HEK293T (cell line): ENCODE data around the gene ZXDC.

Experiments used
- CTCF ChIA-PET: fragments of 350-600 bp; formaldehyde crosslinking; extraction: SDS; loops from one replicate; lab custom pipeline; 2021; ENCODE audit warnings: antibody characterized with exemption, inconsistent platforms; lab: Yijun Ruan, JAX
- POLR2A ChIA-PET: fragments of 350-600 bp; formaldehyde crosslinking; extraction: SDS; loops from one replicate; lab custom pipeline; 2020; ENCODE audit warnings: antibody characterized with exemption, inconsistent platforms; lab: Yijun Ruan, JAX
- DNase-seq: peaks from one replicate; pipeline ENCODE4 v3.0.0; 2012; ENCODE audit warnings: mixed read lengths; ENCODE audit errors: extremely low spot score
- ARNT ChIP-seq: fragments of 450-650 bp; IDR thresholded peaks from 2 replicates; pipeline ENCODE4 v1.6.1; 2017; ENCODE audit warnings: mild to moderate bottlenecking
- BHLHE40 ChIP-seq: fragments of 450-650 bp; IDR thresholded peaks from 2 replicates; pipeline ENCODE4 v1.6.1; 2016; ENCODE audit warnings: mild to moderate bottlenecking, moderate library complexity, borderline replicate concordance
- CTBP1 ChIP-seq: fragments of 450-650 bp; IDR thresholded peaks from 2 replicates; pipeline ENCODE4 v1.6.1; 2016; ENCODE audit warnings: borderline replicate concordance
- ELF4 ChIP-seq: fragments of 450-650 bp; IDR thresholded peaks from 2 replicates; pipeline ENCODE4 v1.6.1; 2017; ENCODE audit warnings: antibody characterized with exemption
- FOXA1 ChIP-seq: fragments of 450-650 bp; IDR thresholded peaks from 2 replicates; pipeline ENCODE4 v1.6.1; 2016; ENCODE audit warnings: mild to moderate bottlenecking
- FOXK2 ChIP-seq: fragments of 450-650 bp; IDR thresholded peaks from 2 replicates; pipeline ENCODE4 v1.6.1; 2016; ENCODE audit warnings: mild to moderate bottlenecking
- FOXM1 ChIP-seq: fragments of 450-650 bp; IDR thresholded peaks from 2 replicates; pipeline ENCODE4 v1.6.1; 2017; ENCODE audit warnings: mild to moderate bottlenecking, borderline replicate concordance
- HDGF ChIP-seq: fragments of 450-650 bp; IDR thresholded peaks from 2 replicates; pipeline ENCODE4 v1.6.1; 2017; ENCODE audit warnings: antibody characterized with exemption, borderline replicate concordance
- L3MBTL2 ChIP-seq: fragments of 450-650 bp; conservative IDR thresholded peaks from 2 replicates; pipeline ENCODE4 v1.6.1; 2016; ENCODE audit warnings: mild to moderate bottlenecking
- LEF1 ChIP-seq: fragments of 450-650 bp; IDR thresholded peaks from 2 replicates; pipeline ENCODE4 v1.6.1; 2017; ENCODE audit warnings: mild to moderate bottlenecking, borderline replicate concordance
- NFRKB ChIP-seq: fragments of 450-650 bp; IDR thresholded peaks from 2 replicates; pipeline ENCODE4 v1.6.1; 2016; ENCODE audit warnings: mild to moderate bottlenecking, moderate library complexity
- PKNOX1 ChIP-seq: fragments of 450-650 bp; IDR thresholded peaks from 2 replicates; pipeline ENCODE4 v1.6.1; 2016
- SP1 ChIP-seq: fragments of 450-650 bp; IDR thresholded peaks from 2 replicates; pipeline ENCODE4 v1.6.1; 2017
- SUZ12 ChIP-seq: fragments of 450-650 bp; IDR thresholded peaks from 2 replicates; pipeline ENCODE4 v1.6.1; 2016; ENCODE audit warnings: mild to moderate bottlenecking
- TARDBP ChIP-seq: fragments of 450-650 bp; IDR thresholded peaks from 2 replicates; pipeline ENCODE4 v1.6.1; 2016
- ZNF384 ChIP-seq: fragments of 450-650 bp; IDR thresholded peaks from 2 replicates; pipeline ENCODE4 v1.6.1; 2016

Gene ZXDC

DNA sequence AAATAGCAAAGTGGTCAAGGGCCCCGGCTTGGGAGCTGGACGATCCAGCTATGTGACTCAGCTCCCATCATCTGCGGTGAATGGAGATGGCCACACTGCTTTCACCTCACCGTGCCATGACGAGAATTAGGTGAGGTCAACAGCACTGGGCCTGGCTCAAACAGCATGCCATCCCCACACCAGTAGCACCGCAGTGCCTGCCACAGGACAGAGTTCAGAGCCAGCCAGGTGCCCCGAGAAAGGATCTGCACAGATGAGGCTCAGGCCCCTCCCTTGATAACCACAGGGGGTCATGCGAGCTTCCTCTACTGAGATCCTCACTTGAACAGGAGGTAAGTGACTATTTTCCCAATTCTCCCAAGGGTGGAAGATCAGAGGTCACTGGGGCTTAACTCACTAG is 29.4 kb downstream of the ZXDC start:
- ChIA-PET CTCF (no interaction called here), POLR2A (no interaction called here)
- TF ChIP-seq FOXA1 (no peak), L3MBTL2 (no peak), ELF4 (no peak), TARDBP (no peak), HDGF (no peak), ZNF384 (no peak), LEF1 (no peak), NFRKB (no peak), PKNOX1 (no peak)
- DNase-seq, result no peak

DNA sequence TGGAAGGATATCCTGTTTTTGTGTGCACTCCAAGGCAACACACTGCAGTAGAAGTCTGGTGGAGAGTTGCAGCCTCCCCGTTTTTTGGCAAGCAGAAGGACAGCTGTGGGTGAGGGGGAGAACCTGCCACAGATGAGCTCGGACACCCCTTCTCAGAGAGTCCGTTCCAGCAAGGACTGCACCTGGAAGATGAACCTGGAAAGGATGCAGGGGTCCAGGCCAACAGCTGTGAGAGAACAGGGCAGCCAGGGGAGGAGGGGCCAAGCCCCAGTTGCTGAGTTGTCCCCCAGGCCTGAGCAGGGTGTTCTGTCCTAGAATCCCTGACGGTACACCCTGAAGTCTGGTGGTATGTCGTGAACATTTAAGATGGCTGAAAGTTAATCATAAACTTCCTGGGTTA is 30.2 kb downstream of the ZXDC start:
- no peak for TF ChIP-seq ARNT
- ChIA-PET CTCF (no interaction called here), POLR2A (no interaction called here)
- no peak for DNase-seq

DNA sequence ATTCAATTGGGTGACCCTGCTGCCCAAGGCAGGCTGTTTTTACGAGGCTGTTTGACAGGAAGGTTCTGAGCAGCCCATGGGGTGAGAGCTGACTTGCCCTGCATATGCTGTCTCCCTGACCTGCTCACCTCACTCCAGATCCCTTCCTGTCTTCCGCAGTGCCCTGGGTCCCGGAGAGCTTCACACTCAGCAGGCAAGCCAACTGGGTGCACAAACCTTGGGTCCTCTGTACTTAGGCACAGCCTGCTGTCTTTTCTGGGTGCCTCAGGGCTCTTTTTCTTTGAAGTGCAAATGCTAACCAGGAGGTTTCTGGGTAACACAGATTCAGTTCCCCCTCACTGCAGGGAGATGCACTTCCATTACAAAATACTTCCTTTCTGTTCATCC is 32.8 kb downstream of the ZXDC start:
- no peak for TF ChIP-seq CTBP1
- no peak for TF ChIP-seq SP1
- TF ChIP-seq HDGF, result no peak
- TF ChIP-seq SUZ12, result no peak
- TF ChIP-seq ZNF384, result no peak
- TF ChIP-seq FOXM1, result no peak
- no peak for TF ChIP-seq FOXK2
- no peak for TF ChIP-seq NFRKB
- TF ChIP-seq PKNOX1, result no peak
- TF ChIP-seq ARNT, result no peak
- no peak for TF ChIP-seq L3MBTL2
- no peak for TF ChIP-seq ELF4
- TF ChIP-seq LEF1, result no peak
- TF ChIP-seq TARDBP, result no peak
- DNase-seq, result no peak
- ChIA-PET POLR2A (no interaction called here), CTCF (no interaction called here)

DNA sequence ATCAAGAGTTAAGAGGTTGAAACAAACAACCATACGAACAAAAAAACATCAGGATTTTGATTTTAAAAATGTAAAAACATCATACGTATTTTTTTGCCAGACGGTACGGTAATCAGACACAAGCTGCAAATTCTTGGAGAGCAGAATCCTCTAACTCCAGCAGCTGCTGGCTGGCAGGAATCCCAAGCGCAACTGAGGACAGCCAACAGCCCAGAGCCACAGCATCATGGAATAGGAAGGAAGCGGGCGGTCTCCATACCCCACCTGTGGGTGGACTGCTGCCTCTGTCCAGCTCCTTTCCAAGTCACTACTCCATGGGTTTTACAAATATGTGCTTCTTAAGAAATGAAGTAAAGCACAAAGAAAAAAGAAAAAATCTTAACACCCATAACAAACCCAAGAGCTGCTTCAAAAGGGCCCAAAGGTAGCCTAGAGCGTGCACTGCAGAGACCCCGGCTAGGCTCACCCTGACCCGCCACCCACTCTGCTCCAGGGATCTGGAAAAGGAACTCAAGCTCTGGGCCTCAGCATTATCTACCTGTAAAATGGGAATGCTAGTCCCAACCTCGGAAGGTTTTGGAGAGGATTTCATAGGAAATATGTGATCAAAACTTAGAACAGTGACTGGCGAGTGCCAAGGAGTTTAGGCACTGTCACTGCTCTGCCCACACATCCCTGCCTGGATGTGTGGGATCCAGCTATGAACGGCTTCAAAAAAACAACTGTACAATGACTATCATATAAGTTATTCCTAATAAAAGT is 33.4 kb downstream of the ZXDC start:
- ChIA-PET POLR2A (no interaction called here), CTCF (no interaction called here)

DNA sequence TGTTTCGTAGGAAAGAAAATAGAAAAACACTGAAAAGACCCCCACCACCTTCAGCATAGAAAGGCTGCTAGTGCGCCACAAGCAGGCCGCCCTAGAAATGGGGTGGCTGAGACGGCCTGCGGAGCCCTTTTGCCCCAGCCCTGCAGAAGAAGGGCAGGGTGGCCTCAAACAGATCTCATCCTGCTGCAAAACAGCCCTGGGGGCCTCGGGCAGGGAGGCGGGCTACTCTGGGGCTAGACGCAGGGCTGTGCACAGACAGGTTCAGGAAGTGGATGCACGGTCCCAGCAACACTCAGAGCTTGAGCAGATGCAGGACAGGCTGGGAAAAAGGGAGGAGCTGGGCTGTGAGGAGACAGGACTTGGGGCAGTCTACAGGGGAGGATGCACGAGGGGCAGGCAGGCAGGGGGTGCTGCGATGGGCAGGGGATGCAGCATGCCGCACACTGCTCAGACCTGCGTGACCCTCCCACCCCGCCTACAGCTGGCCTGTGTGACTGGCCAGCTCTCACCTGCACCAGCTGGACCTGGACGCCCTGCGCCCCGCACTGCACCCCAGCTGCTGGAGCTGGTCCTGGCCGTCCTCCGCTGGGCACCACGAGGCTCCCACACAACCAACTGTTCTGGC is 34.3 kb downstream of the ZXDC start:
- CTCF ChIA-PET, result interaction anchor here (0.6 kb wide), 1 partner anchor 1288 kb away, joined by 4 read pairs; no protein-coding TSS in a partner anchor
- DNase-seq, result no peak
- TF ChIP-seq ELF4 (no peak), CTBP1 (no peak), L3MBTL2 (no peak), ZNF384 (no peak), LEF1 (no peak), TARDBP (no peak)
- POLR2A ChIA-PET, result no interaction called here

More for the DNA sequence above, 33.4 kb downstream of the ZXDC start:
- DNase-seq, result no peak
- no peak for TF ChIP-seq ZNF384
- no peak for TF ChIP-seq BHLHE40
- TF ChIP-seq ARNT, result no peak
- no peak for TF ChIP-seq PKNOX1
- TF ChIP-seq LEF1, result no peak
- TF ChIP-seq TARDBP, result no peak
- TF ChIP-seq SP1, result no peak
- TF ChIP-seq HDGF, result no peak
- no peak for TF ChIP-seq FOXK2
- TF ChIP-seq ELF4, result no peak
- TF ChIP-seq SUZ12, result no peak
- TF ChIP-seq CTBP1, result no peak
- TF ChIP-seq FOXM1, result no peak
- TF ChIP-seq FOXA1, result no peak
- no peak for TF ChIP-seq NFRKB
- TF ChIP-seq L3MBTL2, result no peak

DNA sequence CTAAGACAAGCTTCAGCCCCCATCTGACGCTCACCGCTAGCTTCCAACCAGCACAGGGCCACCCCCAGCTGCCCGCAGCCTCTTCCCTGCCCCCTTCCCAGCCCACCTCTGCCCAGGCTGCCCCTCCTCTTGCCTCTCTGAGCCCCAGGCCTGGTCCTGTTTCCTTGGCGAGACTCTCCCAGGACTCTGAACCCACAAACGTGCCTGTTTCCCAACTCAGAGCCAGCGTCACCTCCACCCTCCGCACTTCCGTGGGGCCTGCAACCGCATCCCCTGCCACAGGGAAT is 35.0 kb downstream of the ZXDC start:
- DNase-seq, result no peak
- ChIA-PET POLR2A (no interaction called here), CTCF (interaction anchor here (0.6 kb wide), 1 partner anchor 1289 kb away, joined by 4 read pairs; no protein-coding TSS in a partner anchor)
- TF ChIP-seq FOXK2 (no peak), NFRKB (no peak), FOXA1 (no peak), ARNT (no peak), ZNF384 (no peak), BHLHE40 (no peak), FOXM1 (no peak), SP1 (no peak), CTBP1 (no peak), PKNOX1 (no peak), L3MBTL2 (no peak)
